Measurements from ENCODE around the gene PTPN11.

- TF ChIP-seq CTCF (conservative IDR thresholded peaks at IDR 0.05; ENCODE audit: low read length) (no peak), EZH2phosphoT487 (IDR thresholded peaks at IDR 0.05; ENCODE audit: borderline replicate concordance) (no peak)
Observed at GRCh38 chr12:112532106-112532505, 113.4 kb downstream of the PTPN11 start.
